ENCODE data around the gene CREBRF. TPM values are rescaled to one million over a fixed set of nuclear protein-coding genes. Genes with fewer than 3 reads are reported as not detected.

Gene CREBRF
- total RNA-seq, 1 experiment from 2014 or later, result 16.9 TPM

DNA sequence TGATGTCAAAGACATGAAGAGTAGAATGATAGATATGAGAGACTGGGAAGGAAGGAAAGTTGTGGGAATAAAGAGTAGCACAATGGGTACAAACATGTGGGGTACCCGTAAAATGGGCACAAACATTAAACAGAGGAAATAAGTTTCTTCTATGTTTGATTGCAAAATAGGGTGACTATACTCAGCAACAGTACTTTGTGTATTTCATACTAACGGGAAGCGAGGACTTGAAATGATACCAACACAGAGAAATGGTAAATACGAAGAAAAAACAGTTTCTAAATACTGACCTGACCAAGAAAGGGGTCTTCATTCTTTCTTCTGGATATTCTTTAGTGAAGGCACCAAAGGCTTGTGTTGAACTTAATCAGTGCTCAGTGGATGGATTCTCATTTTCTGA lies 41.5 kb upstream of the CREBRF start:
- Histone ChIP-seq H3K27me3 (ENCODE audit: insufficient read depth, low read depth) (no peaks in the 10 kb centered on the region), H3K9me2 (ENCODE audit: insufficient read depth) (no peaks in the 10 kb centered on the region), H3K4me2 (peak overlapping the region; percentile 69; the same call in 1 of the 2 replicates), H3K4me3 (no peak overlapping the region), H2AFZ (no peak overlapping the region), H3K27ac (peak overlapping the region; percentile 74; the same call in 1 of the 2 replicates), H3K79me2 (ENCODE audit: low read depth) (peaks cover 87% of the 10 kb centered on the region), H3K36me3 (ENCODE audit: low read depth) (0 out of 2 replicates have a peak, but pooled peaks cover 3% of the 10 kb centered on the region), H3K4me1 (replicated peaks; ENCODE audit: insufficient read depth) (peaks cover 34% of the 10 kb centered on the region), H4K20me1 (ENCODE audit: insufficient read depth) (peaks cover 25% of the 10 kb centered on the region), H3K9me3 (ENCODE audit: insufficient read depth, low read depth) (no peaks in the 10 kb centered on the region), H3F3A (ENCODE audit: insufficient read depth, low read depth) (peaks cover 31% of the 10 kb centered on the region)
- no TSS peak for BruUV-seq (replicated peaks)
- ChIA-PET CTCF (no interaction called here), POLR2A (ENCODE audit: unreplicated experiment) (no interaction called here)
- TF ChIP-seq EZH2 (IDR thresholded peaks at IDR 0.05; ENCODE audit: low read depth), result no peak
- TF ChIP-seq, protein P1, sequence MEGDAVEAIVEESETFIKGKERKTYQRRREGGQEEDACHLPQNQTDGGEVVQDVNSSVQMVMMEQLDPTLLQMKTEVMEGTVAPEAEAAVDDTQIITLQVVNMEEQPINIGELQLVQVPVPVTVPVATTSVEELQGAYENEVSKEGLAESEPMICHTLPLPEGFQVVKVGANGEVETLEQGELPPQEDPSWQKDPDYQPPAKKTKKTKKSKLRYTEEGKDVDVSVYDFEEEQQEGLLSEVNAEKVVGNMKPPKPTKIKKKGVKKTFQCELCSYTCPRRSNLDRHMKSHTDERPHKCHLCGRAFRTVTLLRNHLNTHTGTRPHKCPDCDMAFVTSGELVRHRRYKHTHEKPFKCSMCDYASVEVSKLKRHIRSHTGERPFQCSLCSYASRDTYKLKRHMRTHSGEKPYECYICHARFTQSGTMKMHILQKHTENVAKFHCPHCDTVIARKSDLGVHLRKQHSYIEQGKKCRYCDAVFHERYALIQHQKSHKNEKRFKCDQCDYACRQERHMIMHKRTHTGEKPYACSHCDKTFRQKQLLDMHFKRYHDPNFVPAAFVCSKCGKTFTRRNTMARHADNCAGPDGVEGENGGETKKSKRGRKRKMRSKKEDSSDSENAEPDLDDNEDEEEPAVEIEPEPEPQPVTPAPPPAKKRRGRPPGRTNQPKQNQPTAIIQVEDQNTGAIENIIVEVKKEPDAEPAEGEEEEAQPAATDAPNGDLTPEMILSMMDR (conservative IDR thresholded peaks at IDR 0.05), result no peak
- intact Hi-C loops (cut with micrococcal nuclease; ENCODE audit: unreplicated experiment), result loop anchor here (5.0 kb wide), 1 partner anchor 43 kb away; the partner anchor contains the start of gene CREBRF
- DNase-seq, result no peak

DNA sequence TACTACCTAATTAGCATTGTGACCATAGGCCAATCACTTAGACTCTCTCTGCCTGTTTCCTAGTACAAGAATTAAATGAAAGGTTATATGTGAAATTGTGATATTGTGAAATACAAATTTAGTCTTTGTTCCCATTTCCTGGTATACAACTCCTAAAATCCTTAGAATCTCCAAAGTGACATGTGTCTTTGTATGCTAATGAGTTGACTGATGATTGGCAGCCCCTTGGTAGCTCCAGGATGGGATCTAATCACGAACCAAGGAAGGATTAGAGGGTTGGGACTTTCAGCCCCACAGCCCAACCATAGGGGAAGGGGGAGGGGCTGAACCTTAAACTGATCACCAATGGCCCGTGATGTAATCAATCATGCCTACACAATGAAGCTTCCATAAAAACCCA lies 41.0 kb upstream of the CREBRF start:
- no peaks in the 10 kb centered on the region for H3K27me3 ChIP-seq (ENCODE audit: insufficient read depth, low read depth)
- peak overlapping the region; percentile 69 for H3K4me2 ChIP-seq
- TF ChIP-seq, protein P1 (conservative IDR thresholded peaks at IDR 0.05), result no peak
- TF ChIP-seq EZH2 (IDR thresholded peaks at IDR 0.05; ENCODE audit: low read depth), result no peak
- no peak overlapping the region for H3K4me3 ChIP-seq
- DNase-seq, result no peak
- peak overlapping the region; percentile 74 for H3K27ac ChIP-seq
- no peaks in the 10 kb centered on the region for H3K9me2 ChIP-seq (ENCODE audit: insufficient read depth)
- H4K20me1 ChIP-seq (ENCODE audit: insufficient read depth), result peaks cover 30% of the 10 kb centered on the region
- ChIA-PET POLR2A (ENCODE audit: unreplicated experiment) (no interaction called here), CTCF (no interaction called here)
- H3K79me2 ChIP-seq (ENCODE audit: low read depth), result peaks cover 82% of the 10 kb centered on the region
- H3K4me1 ChIP-seq (replicated peaks; ENCODE audit: insufficient read depth), result peaks cover 34% of the 10 kb centered on the region
- H2AFZ ChIP-seq, result no peak overlapping the region
- no peaks in the 10 kb centered on the region for H3K9me3 ChIP-seq (ENCODE audit: insufficient read depth, low read depth)
- peaks cover 5% of the 10 kb centered on the region; the same call in 1 of the 2 replicates for H3K36me3 ChIP-seq (ENCODE audit: low read depth)
- intact Hi-C loops (cut with micrococcal nuclease; ENCODE audit: unreplicated experiment), result loop anchor here (5.0 kb wide), 1 partner anchor 42 kb away; the partner anchor contains the start of gene CREBRF
- H3F3A ChIP-seq (ENCODE audit: insufficient read depth, low read depth), result peaks cover 31% of the 10 kb centered on the region
- BruUV-seq (replicated peaks), result no TSS peak

DNA sequence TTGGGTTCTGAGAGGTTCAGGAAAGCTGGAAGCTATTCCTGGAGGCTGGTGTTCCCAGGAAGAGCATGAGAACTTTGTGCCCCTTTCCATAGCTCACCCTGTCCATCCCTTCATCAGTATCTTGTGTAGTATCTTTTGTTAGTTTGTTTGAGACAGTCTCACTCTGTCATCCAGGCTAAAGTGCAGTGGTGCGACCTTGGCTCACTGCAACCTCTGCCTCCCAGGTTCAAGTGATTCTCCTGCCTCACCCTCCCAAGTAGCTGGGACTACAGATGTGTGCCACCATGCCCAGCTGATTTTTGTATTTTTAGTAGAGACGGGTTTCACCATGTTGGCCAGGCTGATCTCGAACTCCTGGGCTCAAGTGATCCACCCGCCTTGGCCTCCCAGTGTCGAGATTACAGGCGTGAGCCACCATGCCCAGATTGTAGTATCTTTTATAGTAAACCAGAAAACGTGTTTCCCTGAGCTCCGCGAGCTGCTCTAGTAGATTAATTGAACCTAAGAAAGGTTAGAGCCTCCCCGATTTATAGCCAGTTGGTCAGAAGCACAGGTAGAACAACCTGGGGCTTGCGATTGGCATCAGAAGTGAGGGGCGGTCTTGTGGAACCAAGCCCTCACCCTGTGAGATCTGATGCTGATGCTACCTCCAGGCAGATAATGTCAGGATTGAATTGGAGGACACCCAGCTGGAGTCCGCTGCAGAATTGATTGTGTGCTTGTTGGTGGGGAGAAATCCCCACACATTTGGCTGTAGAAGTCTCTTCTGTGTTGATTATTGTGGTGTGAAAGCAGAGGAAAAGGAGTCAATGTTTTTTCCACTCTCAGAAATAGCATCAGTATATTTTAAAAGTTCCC lies 40.3 kb upstream of the CREBRF start:
- no peaks in the 10 kb centered on the region for H3K27me3 ChIP-seq (ENCODE audit: insufficient read depth, low read depth)
- H3K36me3 ChIP-seq (ENCODE audit: low read depth), result peaks cover 11% of the 10 kb centered on the region; the same call in 1 of the 2 replicates
- ChIA-PET POLR2A (ENCODE audit: unreplicated experiment) (interaction anchor here (0.7 kb wide), 2 partner anchors 41 to 129 kb away, joined by 7 read pairs; no protein-coding TSS in a partner anchor), CTCF (interaction anchor here (1.1 kb wide), 1 partner anchor 32 kb away, joined by 6 read pairs; the partner anchor contains the start of gene ATP6V0E1)
- peak overlapping the region; percentile 74 for H3K27ac ChIP-seq
- TF ChIP-seq, protein P1 (conservative IDR thresholded peaks at IDR 0.05), result no peak
- no peak for TF ChIP-seq EZH2 (IDR thresholded peaks at IDR 0.05; ENCODE audit: low read depth)
- peak overlapping the region; percentile 69 for H3K4me2 ChIP-seq
- H3F3A ChIP-seq (ENCODE audit: insufficient read depth, low read depth), result peaks cover 31% of the 10 kb centered on the region
- no peaks in the 10 kb centered on the region for H3K9me3 ChIP-seq (ENCODE audit: insufficient read depth, low read depth)
- peak overlapping the region; percentile 16; the same call in 1 of the 2 replicates for H3K4me3 ChIP-seq
- no peak overlapping the region for H2AFZ ChIP-seq
- intact Hi-C loops (cut with micrococcal nuclease; ENCODE audit: unreplicated experiment), result loop anchor here (5.0 kb wide), 1 partner anchor 41 kb away; the partner anchor contains the start of gene CREBRF
- H4K20me1 ChIP-seq (ENCODE audit: insufficient read depth), result peaks cover 25% of the 10 kb centered on the region; the same call in 1 of the 2 replicates
- H3K79me2 ChIP-seq (ENCODE audit: low read depth), result peaks cover 75% of the 10 kb centered on the region
- H3K4me1 ChIP-seq (replicated peaks; ENCODE audit: insufficient read depth), result peaks cover 34% of the 10 kb centered on the region
- no peak for DNase-seq
- BruUV-seq (replicated peaks), result no TSS peak
- H3K9me2 ChIP-seq (ENCODE audit: insufficient read depth), result no peaks in the 10 kb centered on the region
